ENCODE data around the gene PHF24. TPM values are rescaled to one million over a fixed set of nuclear protein-coding genes. Genes with fewer than 3 reads are reported as not detected.

The PHF24 gene
- polyA plus RNA-seq, 1 donor (not counting 4 experiments of a cell fraction or from before 2014, with no cell fraction given): 0.04 TPM

GRCh38 chr9:34984049-34984448 is 26.0 kb downstream of the PHF24 start:
- dilution Hi-C loops (cut with MboI; ENCODE audit: extremely low pct_ligation_motif_present, low sequenced_read_pairs): no loop called here
- no peaks in the 10 kb centered on the region for H3K36me3 ChIP-seq (ENCODE audit: control insufficient read depth in 2 of 2, extremely low read depth in 1 of 2, insufficient read depth in 2 of 2, low read length in 2 of 2)
- no peak for TF ChIP-seq CTCF (optimal IDR thresholded peaks at IDR 0.05 in 1 of 3, IDR thresholded peaks at IDR 0.05 in 1 of 3, conservative IDR thresholded peaks at IDR 0.05 in 1 of 3; ENCODE audit: extremely low read depth in 1 of 3, insufficient read depth in 2 of 3, low read length in 3 of 3)
- no peak for TF ChIP-seq EZH2 (IDR thresholded peaks at IDR 0.05; ENCODE audit: low read length)
- H3K9ac ChIP-seq (ENCODE audit: control insufficient read depth, extremely low read depth, insufficient read depth, low read length): no peak overlapping the region
- no peaks in the 10 kb centered on the region for H4K20me1 ChIP-seq (ENCODE audit: control insufficient read depth, extremely low read depth, insufficient read depth, low read length)
- H3K4me2 ChIP-seq (ENCODE audit: control insufficient read depth, extremely low read depth, insufficient read depth, low read depth, low read length): no peak overlapping the region
- H3K27me3 ChIP-seq (ENCODE audit: control insufficient read depth, extremely low read depth, insufficient read depth, low read length): no peaks in the 10 kb centered on the region
- H3K79me2 ChIP-seq (ENCODE audit: control insufficient read depth, insufficient read depth, low read length): no peaks in the 10 kb centered on the region
- DNase-seq (ENCODE audit: low read depth, low spot score): no peak
- no peaks in the 10 kb centered on the region for H3K9me3 ChIP-seq (ENCODE audit: control insufficient read depth, low read depth, low read length)
- FAIRE-seq: peak; percentile 62
- H3K4me1 ChIP-seq (ENCODE audit: control insufficient read depth, extremely low read depth, insufficient read depth, low read length): peaks cover 23% of the 10 kb centered on the region
- peaks cover 3% of the 10 kb centered on the region for H3K9me1 ChIP-seq (ENCODE audit: control insufficient read depth, extremely low read depth, insufficient read depth, low read length)
- H3K4me3 ChIP-seq (ENCODE audit: control insufficient read depth in 2 of 3, extremely low read depth in 1 of 3, insufficient read depth in 2 of 3, low read depth in 1 of 3, low read length in 3 of 3): no peak overlapping the region
- no peak overlapping the region for H3K27ac ChIP-seq (ENCODE audit: control insufficient read depth, insufficient read depth, low read length)
- H2AFZ ChIP-seq (ENCODE audit: control insufficient read depth, low read length): no peak overlapping the region

GRCh38 chr9:34985311-34985899 is 27.3 kb downstream of the PHF24 start:
- H3K27me3 ChIP-seq (ENCODE audit: control insufficient read depth, extremely low read depth, insufficient read depth, low read length): no peaks in the 10 kb centered on the region
- H3K4me3 ChIP-seq (ENCODE audit: control insufficient read depth in 2 of 3, extremely low read depth in 1 of 3, insufficient read depth in 2 of 3, low read depth in 1 of 3, low read length in 3 of 3): no peak overlapping the region
- no peaks in the 10 kb centered on the region for H3K79me2 ChIP-seq (ENCODE audit: control insufficient read depth, insufficient read depth, low read length)
- no peaks in the 10 kb centered on the region for H3K9me3 ChIP-seq (ENCODE audit: control insufficient read depth, low read depth, low read length)
- no peak overlapping the region for H3K4me2 ChIP-seq (ENCODE audit: control insufficient read depth, extremely low read depth, insufficient read depth, low read depth, low read length)
- no peak overlapping the region for H3K9ac ChIP-seq (ENCODE audit: control insufficient read depth, extremely low read depth, insufficient read depth, low read length)
- peaks cover 27% of the 10 kb centered on the region for H3K4me1 ChIP-seq (ENCODE audit: control insufficient read depth, extremely low read depth, insufficient read depth, low read length)
- FAIRE-seq (peak; percentile 65), DNase-seq (ENCODE audit: low read depth, low spot score) (no peak)
- TF ChIP-seq CTCF (optimal IDR thresholded peaks at IDR 0.05 in 1 of 3, IDR thresholded peaks at IDR 0.05 in 1 of 3, conservative IDR thresholded peaks at IDR 0.05 in 1 of 3; ENCODE audit: extremely low read depth in 1 of 3, insufficient read depth in 2 of 3, low read length in 3 of 3) (peak; percentile 78 to 92 (median 86)), EZH2 (IDR thresholded peaks at IDR 0.05; ENCODE audit: low read length) (no peak)
- peaks cover 3% of the 10 kb centered on the region for H3K9me1 ChIP-seq (ENCODE audit: control insufficient read depth, extremely low read depth, insufficient read depth, low read length)
- H4K20me1 ChIP-seq (ENCODE audit: control insufficient read depth, extremely low read depth, insufficient read depth, low read length): no peaks in the 10 kb centered on the region
- H2AFZ ChIP-seq (ENCODE audit: control insufficient read depth, low read length): no peak overlapping the region
- no peaks in the 10 kb centered on the region for H3K36me3 ChIP-seq (ENCODE audit: control insufficient read depth in 2 of 2, extremely low read depth in 1 of 2, insufficient read depth in 2 of 2, low read length in 2 of 2)
- dilution Hi-C loops (cut with MboI; ENCODE audit: extremely low pct_ligation_motif_present, low sequenced_read_pairs): no loop called here
- H3K27ac ChIP-seq (ENCODE audit: control insufficient read depth, insufficient read depth, low read length): no peak overlapping the region

Measured in keratinocyte (primary cell).